Measurements from ENCODE around the gene ASS1. TPM values are rescaled to one million over a fixed set of nuclear protein-coding genes. Genes with fewer than 3 reads are reported as not detected.

ASS1 gene
- total RNA-seq, 3 donors from 2014 or later (not counting 1 experiment from before 2014, with no cell fraction given) = 1.3 TPM; not detected in 2

DNA sequence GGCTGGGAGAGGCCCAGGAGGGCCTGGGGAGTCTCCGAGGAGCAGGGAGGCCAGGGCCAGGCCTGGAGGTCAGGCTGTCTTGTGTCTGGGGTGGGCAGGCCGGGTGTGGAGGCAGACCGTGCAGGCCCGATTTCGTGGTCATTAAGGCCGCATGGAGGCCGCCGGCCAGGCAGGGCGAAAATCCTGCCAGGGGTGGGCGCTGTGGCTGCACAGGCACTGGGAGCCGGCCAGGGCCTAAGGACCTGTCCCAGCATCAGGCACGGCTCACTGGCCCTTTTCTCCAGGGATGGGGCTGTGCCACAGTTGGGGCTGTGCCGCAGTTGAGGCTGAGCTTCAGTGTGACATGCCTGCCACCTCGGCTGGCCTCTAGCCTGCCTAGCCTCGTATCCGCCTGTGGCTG lies 35.9 kb downstream of the ASS1 start:
- Mint-ChIP-seq H3K4me3 (no peak overlapping the region), H3K36me3 (no peaks in the 10 kb centered on the region), H3K27ac (no peak overlapping the region), H3K9me3 (no peaks in the 10 kb centered on the region), H3K27me3 (ENCODE audit: low read depth in 2 of 2) (peaks cover 14 to 22% of the 10 kb centered on the region in 2 donors), H3K4me1 (no peaks in the 10 kb centered on the region)
- H3K27ac ChIP-seq (ENCODE audit: low read length) = no peak overlapping the region
- no peaks in the 10 kb centered on the region for H3K4me1 ChIP-seq (ENCODE audit: control insufficient read depth, insufficient read depth, low read length)
- peaks cover 2% of the 10 kb centered on the region for H3K27me3 ChIP-seq (ENCODE audit: control insufficient read depth, insufficient read depth, low read length)
- DNase-seq (no peak), ATAC-seq (peak in 1 of 3 donors; percentile 11)
- 82% methylated on average over 16 of the region's 16 CpGs for WGBS (ENCODE audit: insufficient coverage)
- H3K4me3 ChIP-seq (ENCODE audit: low read length) = no peak overlapping the region
- H3K9me3 ChIP-seq (ENCODE audit: control insufficient read depth, insufficient read depth, low read length) = no peaks in the 10 kb centered on the region
- no peaks in the 10 kb centered on the region for H3K36me3 ChIP-seq (ENCODE audit: control insufficient read depth, insufficient read depth, low read length)
- intact Hi-C loops (cut with micrococcal nuclease) = no loop called here
- TF ChIP-seq, protein P1, sequence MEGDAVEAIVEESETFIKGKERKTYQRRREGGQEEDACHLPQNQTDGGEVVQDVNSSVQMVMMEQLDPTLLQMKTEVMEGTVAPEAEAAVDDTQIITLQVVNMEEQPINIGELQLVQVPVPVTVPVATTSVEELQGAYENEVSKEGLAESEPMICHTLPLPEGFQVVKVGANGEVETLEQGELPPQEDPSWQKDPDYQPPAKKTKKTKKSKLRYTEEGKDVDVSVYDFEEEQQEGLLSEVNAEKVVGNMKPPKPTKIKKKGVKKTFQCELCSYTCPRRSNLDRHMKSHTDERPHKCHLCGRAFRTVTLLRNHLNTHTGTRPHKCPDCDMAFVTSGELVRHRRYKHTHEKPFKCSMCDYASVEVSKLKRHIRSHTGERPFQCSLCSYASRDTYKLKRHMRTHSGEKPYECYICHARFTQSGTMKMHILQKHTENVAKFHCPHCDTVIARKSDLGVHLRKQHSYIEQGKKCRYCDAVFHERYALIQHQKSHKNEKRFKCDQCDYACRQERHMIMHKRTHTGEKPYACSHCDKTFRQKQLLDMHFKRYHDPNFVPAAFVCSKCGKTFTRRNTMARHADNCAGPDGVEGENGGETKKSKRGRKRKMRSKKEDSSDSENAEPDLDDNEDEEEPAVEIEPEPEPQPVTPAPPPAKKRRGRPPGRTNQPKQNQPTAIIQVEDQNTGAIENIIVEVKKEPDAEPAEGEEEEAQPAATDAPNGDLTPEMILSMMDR (IDR thresholded peaks at IDR 0.05) = no peak

DNA sequence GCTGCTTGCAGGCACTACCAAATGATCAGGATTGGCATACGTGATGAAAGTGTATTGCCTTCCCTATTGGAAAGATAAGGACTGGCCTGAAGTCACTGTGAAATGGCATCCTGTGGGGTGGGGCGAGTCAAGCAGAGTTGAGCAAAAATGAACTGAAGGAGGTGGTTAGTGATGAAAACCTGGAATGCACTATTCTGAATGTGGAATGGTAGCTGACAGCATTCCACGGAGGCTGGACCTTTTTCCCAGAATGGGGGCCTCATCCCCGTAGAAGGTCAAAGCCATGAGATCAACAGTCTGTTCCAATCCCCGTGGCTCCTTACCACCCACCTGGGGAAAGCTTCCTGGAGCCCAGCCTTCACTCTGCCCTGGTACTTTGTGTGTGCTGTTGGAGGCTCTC lies 37.7 kb downstream of the ASS1 start:
- Histone ChIP-seq H3K9me3 (ENCODE audit: control insufficient read depth, insufficient read depth, low read length) (no peaks in the 10 kb centered on the region), H3K27me3 (ENCODE audit: control insufficient read depth, insufficient read depth, low read length) (peaks cover 2% of the 10 kb centered on the region), H3K36me3 (ENCODE audit: control insufficient read depth, insufficient read depth, low read length) (no peaks in the 10 kb centered on the region), H3K27ac (ENCODE audit: low read length) (no peak overlapping the region), H3K4me1 (ENCODE audit: control insufficient read depth, insufficient read depth, low read length) (no peaks in the 10 kb centered on the region), H3K4me3 (ENCODE audit: low read length) (no peak overlapping the region)
- Mint-ChIP-seq H3K27me3 (ENCODE audit: low read depth in 2 of 2) (peaks cover 20 to 22% of the 10 kb centered on the region in 2 donors), H3K36me3 (no peaks in the 10 kb centered on the region), H3K4me3 (no peak overlapping the region), H3K27ac (no peak overlapping the region), H3K4me1 (no peaks in the 10 kb centered on the region), H3K9me3 (no peaks in the 10 kb centered on the region)
- WGBS (ENCODE audit: insufficient coverage) = 74% methylated on average over 5 of the region's 5 CpGs
- ATAC-seq (no peak), DNase-seq (no peak)
- TF ChIP-seq, protein P1 (IDR thresholded peaks at IDR 0.05) = no peak
- intact Hi-C loops (cut with micrococcal nuclease) = no loop called here

DNA sequence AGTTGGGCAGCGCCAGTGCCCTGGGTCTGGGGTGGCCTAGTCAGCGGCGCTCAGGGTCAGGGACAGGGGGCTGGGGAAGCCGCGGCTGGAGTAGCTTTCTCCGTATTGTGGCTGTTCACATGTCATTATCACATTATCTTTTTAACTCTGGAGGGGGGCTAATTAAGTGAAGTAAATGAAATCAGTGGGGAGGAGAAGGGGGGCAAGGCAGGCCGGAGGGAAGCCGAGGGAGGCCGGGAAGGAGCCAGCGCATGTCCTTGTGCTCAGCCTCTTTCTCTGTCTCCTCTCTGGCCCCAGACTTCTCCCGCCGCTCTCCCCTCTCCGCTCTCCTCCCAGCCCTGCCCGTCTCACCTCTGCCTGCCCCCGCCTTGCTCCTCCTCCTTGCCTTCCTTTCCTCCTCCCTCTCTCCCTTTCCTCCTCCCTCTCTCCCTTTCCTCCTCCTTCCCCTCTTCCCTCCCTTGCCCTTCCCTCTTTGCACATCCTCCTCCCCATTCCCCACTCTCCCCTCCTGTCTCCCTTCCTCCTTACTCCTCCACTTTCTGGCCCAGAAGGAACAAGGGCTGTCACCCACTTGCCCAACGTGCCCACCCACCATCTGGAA lies 38.7 kb downstream of the ASS1 start:
- H3K27ac Mint-ChIP-seq = no peak overlapping the region
- no peaks in the 10 kb centered on the region for H3K9me3 Mint-ChIP-seq
- no peak overlapping the region for H3K4me3 ChIP-seq (ENCODE audit: low read length)
- no peak for ATAC-seq
- TF ChIP-seq, protein P1 (IDR thresholded peaks at IDR 0.05) = no peak
- H3K4me1 ChIP-seq (ENCODE audit: control insufficient read depth, insufficient read depth, low read length) = no peaks in the 10 kb centered on the region
- no peak overlapping the region for H3K27ac ChIP-seq (ENCODE audit: low read length)
- H3K27me3 Mint-ChIP-seq (ENCODE audit: low read depth in 2 of 2) = peaks cover 20 to 22% of the 10 kb centered on the region in 2 donors
- no peaks in the 10 kb centered on the region for H3K4me1 Mint-ChIP-seq
- WGBS (ENCODE audit: insufficient coverage) = 35% methylated on average over 12 of the region's 16 CpGs
- intact Hi-C loops (cut with micrococcal nuclease) = no loop called here
- no peak for DNase-seq
- H3K9me3 ChIP-seq (ENCODE audit: control insufficient read depth, insufficient read depth, low read length) = no peaks in the 10 kb centered on the region
- H3K36me3 Mint-ChIP-seq = no peaks in the 10 kb centered on the region
- H3K36me3 ChIP-seq (ENCODE audit: control insufficient read depth, insufficient read depth, low read length) = no peaks in the 10 kb centered on the region
- peaks cover 2% of the 10 kb centered on the region for H3K27me3 ChIP-seq (ENCODE audit: control insufficient read depth, insufficient read depth, low read length)
- H3K4me3 Mint-ChIP-seq = no peak overlapping the region
